K562 (cell line): Measurements from ENCODE around the gene CSTPP1. TPM values are rescaled to one million over a fixed set of nuclear protein-coding genes. Genes with fewer than 3 reads are reported as not detected.

ENCODE experiments used
- FOXA3 ChIP-seq, 2 experiments: fragments of 450-650 bp in 1 of 2; sonication (generic) in 1 of 2; formaldehyde crosslinking; IDR thresholded peaks in 1 of 2; conservative IDR thresholded peaks in 1 of 2; 2 replicates each; pipeline versions ENCODE4 v1.4.0 to v1.8.0; 2020 to 2022; ENCODE audit warnings: mild to moderate bottlenecking in 2 of 2, missing genetic modification reagents in 1 of 2
- MEIS2 ChIP-seq: fragments of 450-650 bp; IDR thresholded peaks from 2 replicates; pipeline ENCODE4 v1.6.1; 2014; ENCODE audit warnings: mild to moderate bottlenecking; ENCODE audit not compliant: partially characterized antibody
- PBX2 ChIP-seq, 2 experiments: IDR thresholded peaks in 1 of 2; conservative IDR thresholded peaks in 1 of 2; 2 replicates each; pipeline ENCODE4 v1.6.1; 2016; ENCODE audit warnings: low read depth in 2 of 2, mild to moderate bottlenecking in 1 of 2, missing compliant biosample characterization in 1 of 2, missing genetic modification characterization in 1 of 2, moderate library complexity in 1 of 2
- ZEB2 ChIP-seq: fragments of 450-650 bp; IDR thresholded peaks from 2 replicates; pipeline ENCODE4 v1.6.1; 2016
- polyA plus RNA-seq, 8 experiments: library from polyadenylated mRNA; depleted of rRNA in 4 of 8; stranded (reverse) in 5 of 8; unstranded in 3 of 8; fragments of >200 nt; fragmentation: Nextera tagmentation in 2 of 8; fragmentation: Illumina TruSeq in 1 of 8; extraction: Ambion mirVana in 2 of 8; extraction: Trizol in 1 of 8; gene quantifications; 2 replicates each; pipeline versions ENCODE4 v1.2.1 to v1.2.3, GENCODE V29; 2011 to 2014; ENCODE audit warnings: inconsistent platforms in 1 of 8, missing spikeins in 1 of 8
- total RNA-seq, 7 experiments: library from RNA; depleted of rRNA in 6 of 7; stranded (reverse); fragments of >200 nt in 6 of 7; fragmentation: Illumina TruSeq in 2 of 7; extraction: Trizol in 2 of 7; gene quantifications; 2 replicates each; pipeline versions ENCODE4 v1.2.1 to v1.2.3, GENCODE V29; 2011 to 2021; ENCODE audit warnings: low replicate concordance in 1 of 7
- TF ChIP-seq, protein P1 (sequence below): fragments of 450-650 bp; IDR thresholded peaks from 2 replicates; pipeline ENCODE4 v1.6.1; 2016; ENCODE audit warnings: low read depth
- TF ChIP-seq, protein P2 (sequence below): IDR thresholded peaks from 3 replicates; pipeline ENCODE4 v1.6.1; 2011; ENCODE audit warnings: borderline replicate concordance, mild to moderate bottlenecking; ENCODE audit not compliant: insufficient read length, insufficient read depth

CSTPP1 gene
- total and polyA plus RNA-seq, 9 of the 15 experiments (the other 6 are each of a cell fraction or from before 2014, with no cell fraction given), result 6.5 to 17.8 (median 9.2) TPM

- TF ChIP-seq, protein P1, sequence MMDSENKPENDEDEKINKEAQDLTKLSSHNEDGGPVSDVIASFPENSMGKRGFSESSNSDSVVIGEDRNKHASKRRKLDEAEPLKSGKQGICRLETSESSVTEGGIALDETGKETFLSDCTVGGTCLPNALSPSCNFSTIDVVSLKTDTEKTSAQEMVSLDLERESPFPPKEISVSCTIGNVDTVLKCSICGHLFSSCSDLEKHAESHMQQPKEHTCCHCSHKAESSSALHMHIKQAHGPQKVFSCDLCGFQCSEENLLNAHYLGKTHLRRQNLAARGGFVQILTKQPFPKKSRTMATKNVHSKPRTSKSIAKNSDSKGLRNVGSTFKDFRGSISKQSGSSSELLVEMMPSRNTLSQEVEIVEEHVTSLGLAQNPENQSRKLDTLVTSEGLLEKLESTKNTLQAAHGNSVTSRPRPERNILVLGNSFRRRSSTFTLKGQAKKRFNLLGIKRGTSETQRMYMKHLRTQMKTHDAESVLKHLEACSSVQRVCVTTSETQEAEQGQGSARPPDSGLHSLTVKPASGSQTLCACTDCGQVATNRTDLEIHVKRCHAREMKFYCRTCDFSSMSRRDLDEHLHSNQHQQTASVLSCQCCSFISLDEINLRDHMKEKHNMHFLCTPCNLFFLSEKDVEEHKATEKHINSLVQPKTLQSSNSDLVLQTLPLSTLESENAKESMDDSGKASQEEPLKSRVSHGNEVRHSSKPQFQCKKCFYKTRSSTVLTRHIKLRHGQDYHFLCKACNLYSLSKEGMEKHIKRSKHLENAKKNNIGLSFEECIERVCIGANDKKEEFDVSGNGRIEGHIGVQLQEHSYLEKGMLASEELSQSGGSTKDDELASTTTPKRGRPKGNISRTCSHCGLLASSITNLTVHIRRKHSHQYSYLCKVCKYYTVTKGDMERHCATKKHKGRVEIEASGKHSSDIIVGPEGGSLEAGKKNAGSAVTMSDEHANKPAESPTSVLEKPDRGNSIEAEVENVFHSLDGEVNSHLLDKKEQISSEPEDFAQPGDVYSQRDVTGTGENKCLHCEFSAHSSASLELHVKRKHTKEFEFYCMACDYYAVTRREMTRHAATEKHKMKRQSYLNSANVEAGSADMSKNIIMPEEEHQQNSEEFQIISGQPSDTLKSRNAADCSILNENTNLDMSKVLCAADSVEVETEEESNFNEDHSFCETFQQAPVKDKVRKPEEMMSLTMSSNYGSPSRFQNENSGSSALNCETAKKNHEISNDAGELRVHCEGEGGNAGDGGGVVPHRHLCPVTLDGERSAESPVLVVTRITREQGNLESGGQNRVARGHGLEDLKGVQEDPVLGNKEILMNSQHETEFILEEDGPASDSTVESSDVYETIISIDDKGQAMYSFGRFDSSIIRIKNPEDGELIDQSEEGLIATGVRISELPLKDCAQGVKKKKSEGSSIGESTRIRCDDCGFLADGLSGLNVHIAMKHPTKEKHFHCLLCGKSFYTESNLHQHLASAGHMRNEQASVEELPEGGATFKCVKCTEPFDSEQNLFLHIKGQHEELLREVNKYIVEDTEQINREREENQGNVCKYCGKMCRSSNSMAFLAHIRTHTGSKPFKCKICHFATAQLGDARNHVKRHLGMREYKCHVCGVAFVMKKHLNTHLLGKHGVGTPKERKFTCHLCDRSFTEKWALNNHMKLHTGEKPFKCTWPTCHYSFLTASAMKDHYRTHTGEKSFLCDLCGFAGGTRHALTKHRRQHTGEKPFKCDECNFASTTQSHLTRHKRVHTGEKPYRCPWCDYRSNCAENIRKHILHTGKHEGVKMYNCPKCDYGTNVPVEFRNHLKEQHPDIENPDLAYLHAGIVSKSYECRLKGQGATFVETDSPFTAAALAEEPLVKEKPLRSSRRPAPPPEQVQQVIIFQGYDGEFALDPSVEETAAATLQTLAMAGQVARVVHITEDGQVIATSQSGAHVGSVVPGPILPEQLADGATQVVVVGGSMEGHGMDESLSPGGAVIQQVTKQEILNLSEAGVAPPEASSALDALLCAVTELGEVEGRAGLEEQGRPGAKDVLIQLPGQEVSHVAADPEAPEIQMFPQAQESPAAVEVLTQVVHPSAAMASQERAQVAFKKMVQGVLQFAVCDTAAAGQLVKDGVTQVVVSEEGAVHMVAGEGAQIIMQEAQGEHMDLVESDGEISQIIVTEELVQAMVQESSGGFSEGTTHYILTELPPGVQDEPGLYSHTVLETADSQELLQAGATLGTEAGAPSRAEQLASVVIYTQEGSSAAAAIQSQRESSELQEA, result no peak
- TF ChIP-seq MEIS2 (peak; percentile 34), PBX2 (CRISPR knock-in tag; IDR thresholded peaks at IDR 0.05; ENCODE audit: low read depth) (no peak), PBX2 (tag; conservative IDR thresholded peaks at IDR 0.05; ENCODE audit: low read depth) (peak; percentile 37; the same call in 1 of the 2 replicates), ZEB2 (no peak), FOXA3 (CRISPR knock-in tag; conservative IDR thresholded peaks at IDR 0.05 in 1 of 2, IDR thresholded peaks at IDR 0.05 in 1 of 2) (no peak)
- TF ChIP-seq, protein P2, sequence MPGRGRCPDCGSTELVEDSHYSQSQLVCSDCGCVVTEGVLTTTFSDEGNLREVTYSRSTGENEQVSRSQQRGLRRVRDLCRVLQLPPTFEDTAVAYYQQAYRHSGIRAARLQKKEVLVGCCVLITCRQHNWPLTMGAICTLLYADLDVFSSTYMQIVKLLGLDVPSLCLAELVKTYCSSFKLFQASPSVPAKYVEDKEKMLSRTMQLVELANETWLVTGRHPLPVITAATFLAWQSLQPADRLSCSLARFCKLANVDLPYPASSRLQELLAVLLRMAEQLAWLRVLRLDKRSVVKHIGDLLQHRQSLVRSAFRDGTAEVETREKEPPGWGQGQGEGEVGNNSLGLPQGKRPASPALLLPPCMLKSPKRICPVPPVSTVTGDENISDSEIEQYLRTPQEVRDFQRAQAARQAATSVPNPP, result no peak
These were observed 96.9 kb downstream of the CSTPP1 start (continued) for GRCh38 chr11:47033439-47033838.
